K562 (cell line): Measurements from ENCODE around the gene TAS2R9. TPM values are rescaled to one million over a fixed set of nuclear protein-coding genes. Genes with fewer than 3 reads are reported as not detected.

Experiments
- ATAC-seq: fragments of 200-7000 bp; cut with Tn5 transposase; 3 replicates; pipeline ENCODE4 v1.9.1; 2020; ENCODE audit warnings: moderate library complexity
- Bru-seq: library from RNA; stranded (reverse); fragments of 400-500 nt; gene quantifications from one replicate; lab custom pipeline; 2021; lab: Mats Ljungman, UMichigan
- BruChase-seq, 2 experiments: library from RNA; stranded (reverse); fragments of 400-500 nt; gene quantifications; one replicate each; lab custom pipeline; 2021; lab: Mats Ljungman, UMichigan
- BruUV-seq: library from RNA; stranded (reverse); fragments of 400-500 nt; replicated peaks from 2 replicates; lab custom pipeline; 2021; lab: Mats Ljungman, UMichigan
- CTCF ChIA-PET: fragments of 300-600 bp; formaldehyde crosslinking; extraction: SDS; loops from one replicate; lab custom pipeline; 2021; ENCODE audit warnings: low intra/inter-chr PET ratio; lab: Yijun Ruan, JAX
- POLR2A ChIA-PET: fragments of 300-600, 350-650 bp; sonication (Branson Sonifier 250); formaldehyde crosslinking; extraction: SDS; loops from one replicate; lab custom pipeline; 2021; ENCODE audit warnings: antibody characterized with exemption, inconsistent platforms; lab: Yijun Ruan, JAX
- DNase-seq, 4 experiments: peaks; one replicate each; pipeline versions ENCODE4 v3.0.0 to v3.0.0-alpha.2; 2011 to 2018; ENCODE audit warnings: low spot score in 3 of 4, mixed read lengths in 3 of 4; ENCODE audit errors: extremely low read depth in 1 of 4
- FAIRE-seq: peaks from 2 replicates; lab custom pipeline; 2011; peaks lifted over from hg19 to GRCh38; lab: Jason Lieb, UNC
- H2AFZ ChIP-seq: 2 replicates; pipeline ENCODE4 v1.6.0; 2011; ENCODE audit warnings: low read depth, low read length, control low read depth, inconsistent platforms
- H3K27ac ChIP-seq: fragments of 200-600 bp; 3 replicates; pipeline ENCODE4 v1.8.0; 2011; ENCODE audit warnings: low read depth, mild to moderate bottlenecking, control low read depth, inconsistent platforms, low read length, moderate library complexity, mixed read lengths; ENCODE audit errors: extremely low read depth
- H3K27me3 ChIP-seq, 2 experiments: fragments of 300-600 bp in 1 of 2; 2 replicates in 1 of 2; 3 replicates in 1 of 2; pipeline versions ENCODE4 v1.6.0 to v1.8.0; 2011; ENCODE audit warnings: inconsistent platforms in 2 of 2, low read length in 2 of 2, mild to moderate bottlenecking in 1 of 2, mixed read lengths in 1 of 2, moderate library complexity in 1 of 2; ENCODE audit not compliant: control insufficient read depth in 2 of 2, insufficient read depth in 2 of 2
- H3K36me3 ChIP-seq: fragments of 300-600 bp; 3 replicates; pipeline ENCODE4 v1.8.0; 2011; ENCODE audit warnings: mild to moderate bottlenecking, low read length, inconsistent platforms; ENCODE audit not compliant: control insufficient read depth, insufficient read depth
- H3K4me1 ChIP-seq, 2 experiments: fragments of 200-600 bp in 1 of 2; replicated peaks in 1 of 2; 2 replicates in 1 of 2; 3 replicates in 1 of 2; pipeline versions ENCODE4 v1.5.1 to v1.8.0; 2011; ENCODE audit warnings: inconsistent platforms in 2 of 2, low read length in 2 of 2, mild to moderate bottlenecking in 1 of 2, mixed read lengths in 1 of 2, moderate library complexity in 1 of 2; ENCODE audit not compliant: control insufficient read depth in 2 of 2, insufficient read depth in 2 of 2
- H3K4me2 ChIP-seq: 2 replicates; pipeline ENCODE4 v1.6.1; 2011; ENCODE audit warnings: low read length, control low read depth, inconsistent platforms, mixed read lengths; ENCODE audit not compliant: insufficient read depth
- H3K4me3 ChIP-seq: fragments of 200-600 bp; sonication (generic), shearing (Covaris generic); 2 replicates; pipeline ENCODE4 v1.5.1; 2016; ENCODE audit warnings: control low read depth, inconsistent platforms
- H3K79me2 ChIP-seq: fragments of 200-600 bp; 3 replicates; pipeline ENCODE4 v1.8.0; 2011; ENCODE audit warnings: low read length, inconsistent platforms; ENCODE audit not compliant: control insufficient read depth, insufficient read depth
- H3K9ac ChIP-seq, 2 experiments: 2 replicates each; pipeline versions ENCODE4 v1.6.0 to v1.6.1; 2011; ENCODE audit warnings: low read depth in 2 of 2, low read length in 2 of 2, control low read depth in 1 of 2, inconsistent platforms in 1 of 2, mild to moderate bottlenecking in 1 of 2, mixed read lengths in 1 of 2; ENCODE audit not compliant: insufficient read depth in 1 of 2
- H3K9me1 ChIP-seq: one replicate; pipeline ENCODE4 v1.6.0; 2011; ENCODE audit warnings: inconsistent platforms, mild to moderate bottlenecking, low read length, moderate library complexity; ENCODE audit not compliant: control insufficient read depth, insufficient read depth
- H3K9me3 ChIP-seq: replicated peaks from 2 replicates; pipeline ENCODE4 v1.5.1; 2011; ENCODE audit warnings: low read depth, low read length, inconsistent platforms; ENCODE audit not compliant: control insufficient read depth, insufficient read depth
- H4K20me1 ChIP-seq: replicated peaks from 2 replicates; pipeline ENCODE4 v1.6.1; 2011; ENCODE audit warnings: low read length, inconsistent platforms, mixed read lengths; ENCODE audit not compliant: control insufficient read depth, insufficient read depth
- MTA1 ChIP-seq: fragments of 450-650 bp; IDR thresholded peaks from 2 replicates; pipeline ENCODE4 v1.6.1; 2017; ENCODE audit warnings: borderline replicate concordance
- NCOA6 ChIP-seq: fragments of 450-650 bp; IDR thresholded peaks from 2 replicates; pipeline ENCODE4 v1.6.1; 2017; ENCODE audit warnings: mild to moderate bottlenecking
- PML ChIP-seq: IDR thresholded peaks from 2 replicates; pipeline ENCODE4 v1.6.1; 2012; ENCODE audit warnings: low read length, inconsistent platforms
- POLR2A ChIP-seq: fragments of 450-650 bp; conservative IDR thresholded peaks from 2 replicates; pipeline ENCODE4 v1.6.1; 2016
- SIRT6 ChIP-seq: IDR thresholded peaks from one replicate; pipeline ENCODE4 v1.6.1; 2012; ENCODE audit warnings: low read depth, mild to moderate bottlenecking, control low read depth, inconsistent platforms, low read length, moderate library complexity
- ZNF232 ChIP-seq: sonication (generic); formaldehyde crosslinking; IDR thresholded peaks from 2 replicates; pipeline ENCODE4 v1.8.0; 2022; ENCODE audit warnings: mild to moderate bottlenecking, missing genetic modification reagents
- in situ Hi-C: fragments of 300-500 bp; cut with MboI; formaldehyde crosslinking; loops from 4 replicates; pipeline ENCODE4 v1.15.0; 2018; ENCODE audit warnings: inconsistent platforms, mixed read lengths
- intact Hi-C: fragments of 100-400 bp; cut with micrococcal nuclease; formaldehyde crosslinking; loops from 2 replicates; pipeline ENCODE4 v1.14.2; 2022
- long read RNA-seq, 3 experiments: library from polyadenylated mRNA in 2 of 3; library from RNA in 1 of 3; unstranded in 2 of 3; stranded (forward) in 1 of 3; transcript quantifications; one replicate each; pipeline ENCODE4 v2.0.0, GENCODE V29; 2019 to 2022
- polyA minus RNA-seq, 3 experiments: library from RNA; depleted of rRNA, polyadenylated mRNA; stranded (reverse); fragments of >200 nt; gene quantifications; 2 replicates each; pipeline ENCODE4 v1.2.3, GENCODE V29; 2011
- polyA plus RNA-seq, 8 experiments: library from polyadenylated mRNA; depleted of rRNA in 4 of 8; stranded (reverse) in 5 of 8; unstranded in 3 of 8; fragments of >200 nt; fragmentation: Nextera tagmentation in 2 of 8; fragmentation: Illumina TruSeq in 1 of 8; extraction: Ambion mirVana in 2 of 8; extraction: Trizol in 1 of 8; gene quantifications; 2 replicates each; pipeline versions ENCODE4 v1.2.1 to v1.2.3, GENCODE V29; 2011 to 2014; ENCODE audit warnings: inconsistent platforms in 1 of 8, missing spikeins in 1 of 8
- total RNA-seq, 7 experiments: library from RNA; depleted of rRNA in 6 of 7; stranded (reverse); fragments of >200 nt in 6 of 7; fragmentation: Illumina TruSeq in 2 of 7; extraction: Trizol in 2 of 7; gene quantifications; 2 replicates each; pipeline versions ENCODE4 v1.2.1 to v1.2.3, GENCODE V29; 2011 to 2021; ENCODE audit warnings: low replicate concordance in 1 of 7

The TAS2R9 gene, protein sequence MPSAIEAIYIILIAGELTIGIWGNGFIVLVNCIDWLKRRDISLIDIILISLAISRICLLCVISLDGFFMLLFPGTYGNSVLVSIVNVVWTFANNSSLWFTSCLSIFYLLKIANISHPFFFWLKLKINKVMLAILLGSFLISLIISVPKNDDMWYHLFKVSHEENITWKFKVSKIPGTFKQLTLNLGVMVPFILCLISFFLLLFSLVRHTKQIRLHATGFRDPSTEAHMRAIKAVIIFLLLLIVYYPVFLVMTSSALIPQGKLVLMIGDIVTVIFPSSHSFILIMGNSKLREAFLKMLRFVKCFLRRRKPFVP
- not detected in 2 replicates for total RNA-seq (2011; cell fraction: chromatin; rRNA removed; ENCODE audit: low replicate concordance)
- total RNA-seq (2011; cell fraction: nucleolus; rRNA removed), result not detected in 2 replicates
- not detected in 2 replicates for total RNA-seq (2011; cell fraction: nucleoplasm; rRNA removed)
- total RNA-seq (2014; rRNA removed) (not detected in 2 replicates), total RNA-seq (2014; rRNA removed; fragmentation: Illumina TruSeq; extraction: Trizol) (not detected in 2 replicates), total RNA-seq (2015; rRNA removed; fragmentation: Illumina TruSeq; extraction: Trizol) (not detected in 2 replicates), total RNA-seq (2021) (not detected in 2 replicates), polyA plus RNA-seq (2011; rRNA removed) (not detected in 2 replicates), polyA plus RNA-seq (2014; fragmentation: Illumina TruSeq; extraction: Trizol) (not detected in 2 replicates), polyA plus RNA-seq (2014; fragmentation: Nextera tagmentation; extraction: Ambion mirVana) (not detected), polyA plus RNA-seq (2014; rRNA removed) (not detected in 2 replicates), polyA minus RNA-seq (2011; rRNA and poly(A)+ RNA removed) (not detected in 2 replicates), Bru-seq, nascent RNA (not detected), BruChase-seq, experiment 1, labeled RNA remaining after a 2-hour chase (percentile 35 among the genes with signal in this experiment), BruChase-seq, experiment 2, labeled RNA remaining after a 6-hour chase (not detected)
- not detected in 2 replicates for polyA plus RNA-seq (2011; cell fraction: cytosol; rRNA removed)
- not detected in 2 replicates for polyA plus RNA-seq (2011; cell fraction: nucleus; rRNA removed)
- polyA plus RNA-seq (2012), result not detected in 2 replicates
- polyA minus RNA-seq (2011; cell fraction: cytosol; rRNA and poly(A)+ RNA removed), result not detected in 2 replicates
- not detected in 2 replicates for polyA minus RNA-seq (2011; cell fraction: nucleus; rRNA and poly(A)+ RNA removed)
- long read RNA-seq, experiment 1, result 0 reads
- long read RNA-seq, experiment 2, result 0 reads
- long read RNA-seq, experiment 3, result 0 reads

DNA sequence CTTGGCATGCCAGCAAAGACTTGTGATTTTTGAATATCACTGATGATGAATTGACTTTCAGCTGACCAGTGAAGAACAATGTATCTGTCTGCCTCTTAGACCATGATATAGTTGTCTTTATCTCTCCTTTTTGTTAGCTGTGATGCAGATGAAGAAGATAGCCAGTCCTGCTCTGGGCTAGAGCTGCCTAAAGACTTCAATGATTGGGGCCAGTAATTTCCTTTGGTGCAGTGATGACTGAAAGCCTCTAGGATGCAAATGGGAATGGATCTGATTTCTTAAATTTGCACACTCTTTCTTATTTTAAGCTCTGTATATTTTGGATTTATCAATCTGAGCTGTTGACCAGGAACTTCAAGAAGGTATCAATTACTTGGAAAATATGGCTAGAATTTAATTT, at the start of gene TAS2R9:
Gene TAS2R9, minus strand, starts transcription at position 101 of the 400 bp plus-strand sequence. Its CDS starts 93 bp downstream, at position 8.
- intact Hi-C loops (no loop called here), in situ Hi-C loops (no loop called here)
- DNase-seq (no peak), FAIRE-seq (no peak), ATAC-seq (no peak)
- no peak within 1 kb of the TSS for H2AFZ ChIP-seq
- CTCF ChIA-PET, result no interaction called here
- H4K20me1 ChIP-seq, result no peaks in the 10 kb centered on the region
- no peaks in the 10 kb centered on the region for H3K9me3 ChIP-seq
- no peaks in the 10 kb centered on the region for H3K36me3 ChIP-seq
- no peaks in the 10 kb centered on the region for H3K79me2 ChIP-seq
- no peak for TF ChIP-seq MTA1
- no peak for TF ChIP-seq PML
- TF ChIP-seq ZNF232, result no peak
- TF ChIP-seq SIRT6, result no peak
- no peak for TF ChIP-seq POLR2A
- TF ChIP-seq NCOA6, result no peak
- POLR2A ChIA-PET, result interaction anchor here (0.5 kb wide), 2 partner anchors 31 to 132 kb away, joined by 3 read pairs; no protein-coding TSS in a partner anchor
- H3K9me1 ChIP-seq, result no peaks in the 10 kb centered on the region
- no TSS peak for BruUV-seq
- no peaks in the 10 kb centered on the region for H3K4me1 ChIP-seq
- no peak within 1 kb of the TSS for H3K9ac ChIP-seq
- H3K4me2 ChIP-seq, result no peak within 1 kb of the TSS
- H3K4me3 ChIP-seq, result no peak within 1 kb of the TSS
- no peaks in the 10 kb centered on the region for H3K27me3 ChIP-seq
- H3K27ac ChIP-seq, result no peak within 1 kb of the TSS
